Subcutaneous abdominal adipose tissue (tissue), 5 donors: Measurements from ENCODE around the gene TRIM32.

ENCODE experiments used
- H3K27ac ChIP-seq: one replicate; pipeline ENCODE4 v1.7.0; 2013; ENCODE audit warnings: low read depth, mild to moderate bottlenecking, inconsistent platforms, low read length, moderate library complexity
- H3K27me3 ChIP-seq, 5 donors: one replicate each; pipeline ENCODE4 v1.7.0; 2013; ENCODE audit warnings: low read length in 5 of 5, inconsistent platforms in 1 of 5; ENCODE audit not compliant: control insufficient read depth in 5 of 5, insufficient read depth in 4 of 5
- H3K36me3 ChIP-seq, 5 donors: one replicate each; pipeline ENCODE4 v1.7.0; 2013; ENCODE audit warnings: low read length in 5 of 5; ENCODE audit not compliant: control insufficient read depth in 5 of 5, insufficient read depth in 5 of 5
- H3K4me1 ChIP-seq, 5 donors: one replicate each; pipeline ENCODE4 v1.7.0; 2013; ENCODE audit warnings: low read length in 5 of 5, mild to moderate bottlenecking in 3 of 5, moderate library complexity in 1 of 5; ENCODE audit not compliant: control insufficient read depth in 5 of 5, insufficient read depth in 5 of 5
- H3K4me3 ChIP-seq, 5 donors: one replicate each; pipeline ENCODE4 v1.7.0; 2013; ENCODE audit warnings: low read length in 5 of 5, low read depth in 1 of 5
- H3K9ac ChIP-seq, 5 donors: one replicate each; pipeline ENCODE4 v1.7.0; 2013; ENCODE audit warnings: low read length in 5 of 5, mild to moderate bottlenecking in 4 of 5, moderate library complexity in 3 of 5
- H3K9me3 ChIP-seq, 5 donors: one replicate each; pipeline ENCODE4 v1.7.0; 2013; ENCODE audit warnings: low read length in 5 of 5; ENCODE audit not compliant: control insufficient read depth in 5 of 5
- donor health status: healthy.
- donor health status: healthy.
- donor health status: healthy.
- donor health status: healthy.
- donor health status: healthy.

The TRIM32 gene

GRCh38 chr9:116687074-116687753 is at the start of gene TRIM32:
TRIM32 (plus strand) TSS chr9:116687305; CDS start chr9:116697743, 10,438 bp downstream.
- Histone ChIP-seq H3K4me1 (peaks cover 5 to 36% (median 32%) of the 10 kb centered on the region in 5 donors), H3K9me3 (no peaks in the 10 kb centered on the region)

GRCh38 chr9:116639251-116639741 is 47.8 kb upstream of the TRIM32 start:
- H3K9ac ChIP-seq: no peak overlapping the region
- peaks cover 0 to 2% (median 0%) of the 10 kb centered on the region in 5 donors for H3K9me3 ChIP-seq
- H3K4me1 ChIP-seq: peaks cover 0 to 12% (median 6%) of the 10 kb centered on the region in 5 donors
- no peaks in the 10 kb centered on the region for H3K36me3 ChIP-seq
- H3K27ac ChIP-seq: no peak overlapping the region
- H3K27me3 ChIP-seq: no peaks in the 10 kb centered on the region
- H3K4me3 ChIP-seq: no peak overlapping the region

More at GRCh38 chr9:116687074-116687753, at the start of gene TRIM32:
- H3K27ac ChIP-seq: peak within 1 kb of the TSS; percentile 52
- H3K36me3 ChIP-seq: no peaks in the 10 kb centered on the region
- H3K27me3 ChIP-seq: no peaks in the 10 kb centered on the region
- H3K9ac ChIP-seq: peak within 1 kb of the TSS; percentile 69 to 90 (median 87)
- H3K4me3 ChIP-seq: peak within 1 kb of the TSS; percentile 78 to 97 (median 91)

- no peak overlapping the region for H3K4me3 ChIP-seq
- H3K9ac ChIP-seq: no peak overlapping the region
- H3K36me3 ChIP-seq: no peaks in the 10 kb centered on the region
- H3K27me3 ChIP-seq: no peaks in the 10 kb centered on the region
- no peak overlapping the region for H3K27ac ChIP-seq
- peaks cover 0 to 15% (median 6%) of the 10 kb centered on the region in 5 donors for H3K4me1 ChIP-seq
- H3K9me3 ChIP-seq: peaks cover 0 to 2% (median 0%) of the 10 kb centered on the region in 5 donors
These were observed 45.6 kb upstream of the TRIM32 start for GRCh38 chr9:116641292-116642059.

GRCh38 chr9:116643691-116644090 is 43.4 kb upstream of the TRIM32 start:
- no peak overlapping the region for H3K27ac ChIP-seq
- H3K4me1 ChIP-seq: peaks cover 0 to 22% (median 8%) of the 10 kb centered on the region in 5 donors
- no peak overlapping the region for H3K9ac ChIP-seq
- no peaks in the 10 kb centered on the region for H3K9me3 ChIP-seq
- no peak overlapping the region for H3K4me3 ChIP-seq
- no peaks in the 10 kb centered on the region for H3K27me3 ChIP-seq
- no peaks in the 10 kb centered on the region for H3K36me3 ChIP-seq

GRCh38 chr9:116644091-116644688 is 42.9 kb upstream of the TRIM32 start:
- Histone ChIP-seq H3K36me3 (no peaks in the 10 kb centered on the region), H3K27ac (no peak overlapping the region), H3K27me3 (no peaks in the 10 kb centered on the region), H3K4me1 (peaks cover 0 to 22% (median 8%) of the 10 kb centered on the region in 5 donors), H3K9me3 (no peaks in the 10 kb centered on the region), H3K4me3 (no peak overlapping the region), H3K9ac (no peak overlapping the region)

GRCh38 chr9:116646661-116647514 is 40.2 kb upstream of the TRIM32 start:
- no peak overlapping the region for H3K9ac ChIP-seq
- no peak overlapping the region for H3K4me3 ChIP-seq
- no peaks in the 10 kb centered on the region for H3K9me3 ChIP-seq
- no peak overlapping the region for H3K27ac ChIP-seq
- H3K36me3 ChIP-seq: no peaks in the 10 kb centered on the region
- H3K27me3 ChIP-seq: no peaks in the 10 kb centered on the region
- H3K4me1 ChIP-seq: peaks cover 0 to 17% (median 4%) of the 10 kb centered on the region in 5 donors

- H3K4me1 ChIP-seq: peaks cover 0 to 17% (median 4%) of the 10 kb centered on the region in 5 donors
- no peak overlapping the region for H3K9ac ChIP-seq
- H3K27ac ChIP-seq: no peak overlapping the region
- H3K27me3 ChIP-seq: no peaks in the 10 kb centered on the region
- no peaks in the 10 kb centered on the region for H3K9me3 ChIP-seq
- no peak overlapping the region for H3K4me3 ChIP-seq
- H3K36me3 ChIP-seq: no peaks in the 10 kb centered on the region
These were observed 39.6 kb upstream of the TRIM32 start for GRCh38 chr9:116647515-116647809.

- Histone ChIP-seq H3K27ac (no peak overlapping the region), H3K4me1 (peaks cover 0 to 11% (median 10%) of the 10 kb centered on the region in 5 donors), H3K9ac (no peak overlapping the region), H3K4me3 (no peak overlapping the region), H3K27me3 (no peaks in the 10 kb centered on the region), H3K36me3 (no peaks in the 10 kb centered on the region), H3K9me3 (no peaks in the 10 kb centered on the region)
These were observed 33.6 kb upstream of the TRIM32 start for GRCh38 chr9:116653348-116654058.

GRCh38 chr9:116654059-116654355 is 33.1 kb upstream of the TRIM32 start:
- Histone ChIP-seq H3K27ac (no peak overlapping the region), H3K9ac (no peak overlapping the region)

More at GRCh38 chr9:116654059-116654355, 33.1 kb upstream of the TRIM32 start:
- Histone ChIP-seq H3K9me3 (no peaks in the 10 kb centered on the region), H3K4me1 (peaks cover 0 to 11% (median 10%) of the 10 kb centered on the region in 5 donors), H3K36me3 (no peaks in the 10 kb centered on the region), H3K27me3 (no peaks in the 10 kb centered on the region), H3K4me3 (no peak overlapping the region)
